ENCODE results near the gene ANAPC13.

- TF ChIP-seq POLR2A (IDR thresholded peaks at IDR 0.05) (no peak), CTCF (IDR thresholded peaks at IDR 0.05) (no peak)
These were observed 19.7 kb upstream of the ANAPC13 start for GRCh38 chr3:134505485-134505884.

Data from body of pancreas (tissue), 4 donors.